Panc1 (cell line): ENCODE results near the gene BAHCC1. TPM values are rescaled to one million over a fixed set of nuclear protein-coding genes. Genes with fewer than 3 reads are reported as not detected.

Experiments used
- ATAC-seq: fragments of 200-7000 bp; cut with Tn5 transposase; 2 replicates; pipeline ENCODE4 v1.9.1; 2020; ENCODE audit warnings: mild to moderate bottlenecking, moderate library complexity
- BruUV-seq: library from RNA; stranded (reverse); fragments of 400-500 nt; replicated peaks from 2 replicates; lab custom pipeline; 2021; lab: Mats Ljungman, UMichigan
- CTCF ChIA-PET: fragments of 300-600 bp; sonication (Branson Sonifier 250); formaldehyde crosslinking; loops from one replicate; lab custom pipeline; 2022; ENCODE audit warnings: antibody characterized with exemption; lab: Charles Lee
- POLR2A ChIA-PET: fragments of 300-600 bp; sonication (Branson Sonifier 250); formaldehyde crosslinking; loops from one replicate; lab custom pipeline; 2022; ENCODE audit warnings: antibody characterized with exemption; lab: Charles Lee
- DNase-seq: peaks from one replicate; pipeline ENCODE4 v3.0.0-alpha.2; 2010; ENCODE audit warnings: low read depth, low spot score
- H3K27ac ChIP-seq: 2 replicates; pipeline ENCODE4 v1.5.1; 2011; ENCODE audit warnings: mild to moderate bottlenecking, low read length, inconsistent platforms
- H3K27me3 ChIP-seq: fragments of 200-500 bp; sonication (Bioruptor generic); 2 replicates; pipeline ENCODE4 v1.6.0; 2014; ENCODE audit warnings: low read length, inconsistent platforms; ENCODE audit not compliant: control insufficient read depth, insufficient read depth
- H3K36me3 ChIP-seq: fragments of 200-500 bp; sonication (Bioruptor generic); 2 replicates; pipeline ENCODE4 v1.5.1; 2014; ENCODE audit warnings: inconsistent platforms, mild to moderate bottlenecking, low read length, moderate library complexity; ENCODE audit not compliant: control insufficient read depth, insufficient read depth
- H3K4me1 ChIP-seq: 2 replicates; pipeline ENCODE4 v1.5.1; 2011; ENCODE audit warnings: inconsistent platforms, mild to moderate bottlenecking, low read length, moderate library complexity; ENCODE audit not compliant: control insufficient read depth, insufficient read depth
- H3K4me3 ChIP-seq, 2 experiments: 2 replicates each; pipeline ENCODE4 v1.5.1; 2011 to 2012; ENCODE audit warnings: low read depth in 2 of 2, low read length in 2 of 2, mild to moderate bottlenecking in 2 of 2, inconsistent platforms in 1 of 2, moderate library complexity in 1 of 2
- H3K9me3 ChIP-seq: fragments of 200-500 bp; sonication (Bioruptor generic); 2 replicates; pipeline ENCODE4 v1.5.1; 2014; ENCODE audit warnings: low read depth, mild to moderate bottlenecking, inconsistent platforms, low read length, moderate library complexity; ENCODE audit not compliant: control insufficient read depth, insufficient read depth
- CTCF ChIP-seq: fragments of 450-650 bp; IDR thresholded peaks from 2 replicates; pipeline ENCODE4 v1.5.1; 2017; ENCODE audit warnings: mild to moderate bottlenecking
- POLR2AphosphoS5 ChIP-seq: IDR thresholded peaks from 2 replicates; pipeline ENCODE4 v1.6.1; 2012; ENCODE audit warnings: mild to moderate bottlenecking, low read depth, low read length, moderate library complexity
- REST ChIP-seq, 2 experiments: IDR thresholded peaks; 2 replicates each; pipeline ENCODE4 v1.6.1; 2011 to 2012; ENCODE audit warnings: low read depth in 2 of 2, control low read depth in 1 of 2, low read length in 1 of 2, mild to moderate bottlenecking in 1 of 2, moderate library complexity in 1 of 2; ENCODE audit not compliant: insufficient read depth in 1 of 2
- SIN3A ChIP-seq: IDR thresholded peaks from 2 replicates; pipeline ENCODE4 v1.6.1; 2012; ENCODE audit warnings: low read depth, mild to moderate bottlenecking, low read length, moderate library complexity, borderline replicate concordance; ENCODE audit not compliant: insufficient read depth
- TCF7L2 ChIP-seq: IDR thresholded peaks from 2 replicates; pipeline ENCODE4 v1.6.1; 2011; ENCODE audit warnings: mild to moderate bottlenecking, low read depth, low read length, inconsistent platforms
- in situ Hi-C: cut with HindIII; loops from 2 replicates; pipeline ENCODE4 v1.10.0; 2016; ENCODE audit warnings: low sequenced_read_pairs, low pct_unique_long_range_greater_than_20kb
- intact Hi-C: fragments of 100-400 bp; cut with micrococcal nuclease; formaldehyde crosslinking; loops from one replicate; pipeline ENCODE4 v1.10.0; 2022; ENCODE audit not compliant: unreplicated experiment
- total RNA-seq: library from RNA; stranded (reverse); gene quantifications from one replicate; pipeline ENCODE4 v1.2.1, GENCODE V29; 2021; ENCODE audit not compliant: unreplicated experiment

BAHCC1 gene
- total RNA-seq, 1 experiment from 2014 or later = 77.4 TPM

GRCh38 chr17:81428121-81428515 lies 32.9 kb downstream of the BAHCC1 start:
- H3K4me1 ChIP-seq = peaks cover 67% of the 10 kb centered on the region
- CTCF ChIA-PET = interaction anchor here (1.2 kb wide), 1 partner anchor 57 kb away, joined by 3 read pairs; no protein-coding TSS in a partner anchor

GRCh38 chr17:81428516-81428915 lies 33.3 kb downstream of the BAHCC1 start:
- BruUV-seq = no TSS peak
- POLR2A ChIA-PET = interaction anchor here (0.5 kb wide), 1 partner anchor 235 kb away, joined by 4 read pairs; no protein-coding TSS in a partner anchor
- peaks cover 67% of the 10 kb centered on the region for H3K4me1 ChIP-seq
- ATAC-seq = no peak
- no peaks in the 10 kb centered on the region for H3K27me3 ChIP-seq
- peak overlapping the region; percentile 83 for H3K27ac ChIP-seq
- TF ChIP-seq CTCF (no peak), POLR2AphosphoS5 (no peak)
- H3K36me3 ChIP-seq = no peaks in the 10 kb centered on the region
- H3K4me3 ChIP-seq = no peak overlapping the region
- H3K9me3 ChIP-seq = no peaks in the 10 kb centered on the region
- CTCF ChIA-PET = interaction anchor here (1.2 to 2.6 kb wide), 2 partner anchors 13 to 56 kb away, joined by 3 to 14 read pairs; no protein-coding TSS in a partner anchor
- intact Hi-C loops (no loop called here), in situ Hi-C loops (no loop called here)
- no peak for DNase-seq

More at GRCh38 chr17:81428121-81428515, 32.9 kb downstream of the BAHCC1 start:
- TF ChIP-seq SIN3A (no peak), TCF7L2 (no peak), POLR2AphosphoS5 (no peak; the same call in 1 of the 2 replicates), CTCF (no peak), REST (IDR thresholded peaks at IDR 0.05; ENCODE audit: insufficient read depth in 1 of 2, low read depth in 2 of 2, low read length in 1 of 2) (no peak)
- no TSS peak for BruUV-seq
- Histone ChIP-seq H3K27ac (peak overlapping the region; percentile 83), H3K4me3 (no peak overlapping the region), H3K36me3 (no peaks in the 10 kb centered on the region), H3K9me3 (no peaks in the 10 kb centered on the region), H3K27me3 (no peaks in the 10 kb centered on the region)
- DNase-seq = no peak
- POLR2A ChIA-PET = interaction anchor here (0.5 kb wide), 1 partner anchor 236 kb away, joined by 4 read pairs; no protein-coding TSS in a partner anchor
- intact Hi-C loops (no loop called here), in situ Hi-C loops (no loop called here)
- ATAC-seq = peak; percentile 42
